Measurements from ENCODE around the gene LAS1L.
"Not testable (repeated sequence)": the region's sequence is repeated elsewhere in the genome, so short reads cannot be mapped to it uniquely, and the experiment has no call there.

Gene LAS1L

GRCh38 chrX:65534450-65535292, at the start of gene LAS1L:
Gene LAS1L, minus strand, starts transcription at chrX:65534787. Its CDS starts 72 bp downstream, at chrX:65534715.
- DNase-seq: peak; percentile 91

DNA sequence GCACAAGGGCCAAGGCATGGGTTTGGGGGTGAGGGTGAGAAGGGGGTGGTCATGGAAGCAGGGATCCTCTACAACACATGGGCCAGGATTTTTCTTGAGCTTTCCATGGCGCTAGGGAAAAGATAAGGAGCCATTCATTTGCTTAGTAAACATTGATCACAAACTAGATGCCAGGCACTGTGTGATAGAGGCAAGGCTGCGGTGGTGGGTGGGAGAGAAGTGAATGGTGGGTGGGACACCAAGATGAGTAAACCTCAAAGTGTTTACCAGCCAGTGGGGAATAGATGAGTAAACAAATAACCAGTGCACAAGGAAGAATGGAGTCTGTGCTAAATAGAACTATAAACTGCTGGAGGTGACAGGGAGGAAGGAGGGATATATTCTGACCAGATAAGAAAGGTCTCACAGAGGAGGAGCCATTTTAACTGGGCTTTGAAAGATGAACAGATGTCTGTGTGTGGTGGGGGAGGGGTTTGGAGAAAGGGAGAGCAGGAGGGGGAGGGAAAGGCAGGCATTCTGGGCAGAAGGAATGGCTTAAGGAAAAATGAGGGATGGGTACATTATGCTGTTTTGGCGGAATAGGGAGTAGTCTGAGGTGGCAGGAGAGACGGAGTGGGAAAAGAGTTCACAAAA, 48.0 kb upstream of the LAS1L start:
- DNase-seq: peak; percentile 11

DNA sequence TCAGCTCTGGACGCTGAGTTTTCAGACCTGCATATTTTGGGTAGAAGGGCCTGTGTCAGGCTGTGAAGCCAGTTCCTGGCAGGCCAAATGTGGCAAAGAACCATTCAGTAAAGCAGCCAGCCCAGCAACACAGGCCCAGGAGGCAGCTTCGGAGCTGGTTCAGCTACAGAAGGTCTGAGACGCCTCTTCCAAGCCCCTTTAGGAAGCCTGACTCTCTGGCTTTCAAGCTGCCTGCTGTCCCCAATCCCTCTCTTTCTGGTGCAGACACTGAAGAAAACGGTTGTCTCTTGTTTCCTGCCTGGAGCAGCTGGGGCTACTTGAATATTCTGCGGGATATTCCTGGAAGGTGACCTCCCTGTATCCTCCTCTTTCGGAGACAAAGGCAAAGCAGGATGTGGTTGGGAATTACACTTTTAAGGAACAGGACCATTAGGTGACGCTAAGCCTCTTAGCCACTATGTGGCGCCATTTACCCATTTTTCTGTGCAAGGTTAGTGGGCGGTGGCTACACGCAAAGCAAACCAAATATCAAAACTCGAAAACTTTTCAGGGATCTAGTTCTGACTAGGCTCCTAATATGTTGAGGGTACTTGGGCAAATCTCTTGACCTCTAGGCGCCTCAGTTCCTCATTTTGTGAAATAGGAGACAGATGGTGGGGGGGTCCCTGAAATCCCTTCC, 47.2 kb upstream of the LAS1L start:
- DNase-seq: peak; percentile 51

GRCh38 chrX:65578346-65578745, 43.8 kb upstream of the LAS1L start:
- DNase-seq: no peak

DNA sequence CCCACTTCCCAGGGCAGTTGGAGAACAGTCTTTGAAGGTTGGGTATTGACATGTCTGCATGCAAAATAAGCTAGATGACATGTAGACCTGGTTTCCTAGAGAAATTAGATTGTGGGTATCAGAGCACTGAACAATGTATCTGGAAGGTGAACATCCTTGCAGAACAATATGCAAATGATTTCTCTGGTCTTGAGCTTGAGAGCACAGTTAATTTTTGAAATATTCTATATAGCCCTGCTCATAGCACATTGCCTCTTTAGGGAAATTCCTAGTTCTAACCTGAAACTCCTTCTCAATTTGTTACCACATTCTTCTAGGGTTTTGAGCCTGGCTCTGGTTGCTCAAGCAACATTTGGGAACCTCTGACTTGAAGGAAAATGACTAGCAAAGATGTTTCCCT, 41.6 kb upstream of the LAS1L start:
- DNase-seq: no peak

- DNase-seq: no peak
Measured at GRCh38 chrX:65575022-65575421, 40.4 kb upstream of the LAS1L start.

GRCh38 chrX:65574356-65574755, 39.8 kb upstream of the LAS1L start:
- no peak for DNase-seq

DNA sequence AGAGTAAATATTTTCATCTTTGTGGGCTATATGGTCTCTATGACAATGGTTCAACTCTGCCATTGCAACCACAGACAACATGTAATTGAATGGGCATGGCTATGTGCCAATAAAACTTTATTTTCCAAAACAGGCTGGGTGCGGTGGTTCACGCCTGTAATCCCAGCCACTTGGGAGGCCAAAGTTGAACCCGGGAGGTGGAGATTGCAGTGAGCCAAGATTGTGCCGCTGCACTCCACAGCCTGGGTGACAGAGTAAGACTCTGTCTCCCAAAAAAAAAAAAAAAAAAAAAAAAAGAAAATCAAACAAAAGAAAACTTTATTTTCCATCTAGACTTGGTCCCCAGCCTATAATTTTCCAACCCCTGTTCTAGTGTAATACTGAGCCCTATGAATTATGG, 38.4 kb upstream of the LAS1L start:
- no peak for DNase-seq

DNA sequence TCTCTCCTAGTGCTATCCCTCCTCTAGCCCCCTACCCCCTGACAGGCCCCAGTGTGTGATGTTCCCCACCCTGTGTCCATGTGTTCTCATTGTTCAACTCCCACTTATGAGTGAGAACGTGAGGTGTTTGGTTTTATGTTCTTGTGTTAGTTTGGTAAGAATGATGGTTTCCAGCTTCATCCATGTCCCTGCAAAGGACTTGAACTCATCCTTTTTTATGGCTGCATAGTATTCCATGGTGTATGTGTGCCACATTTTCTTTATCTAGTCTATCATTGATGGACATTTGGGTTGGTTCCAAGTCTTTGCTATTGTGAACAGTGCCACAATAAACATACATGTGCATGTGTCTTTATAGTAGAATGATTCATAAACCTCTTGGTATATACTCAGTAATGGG, 28.3 kb upstream of the LAS1L start:
- DNase-seq: not testable (repeated sequence)

GRCh38 chrX:65551489-65552339, 17.1 kb upstream of the LAS1L start:
- no peak for DNase-seq

DNA sequence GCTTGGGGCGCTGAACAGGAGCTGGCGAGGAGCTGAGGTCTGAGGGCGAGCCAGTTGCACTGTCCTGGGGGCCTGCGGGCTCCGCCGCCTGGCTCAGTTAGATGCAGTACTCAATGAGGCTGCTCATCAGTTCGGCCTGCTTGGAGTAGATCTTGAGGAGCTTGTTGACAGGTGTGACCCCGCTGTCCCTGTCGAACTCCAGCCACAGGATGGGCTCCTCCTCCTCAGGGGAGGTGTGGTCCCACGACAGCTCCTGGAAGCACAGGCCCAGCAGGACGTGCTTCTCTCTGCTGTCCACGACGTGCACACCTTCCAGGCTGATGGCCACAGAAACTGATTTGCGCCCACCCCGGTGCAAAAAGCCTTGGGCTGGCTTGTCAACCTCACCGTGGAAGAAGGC, 16.5 kb upstream of the LAS1L start:
- DNase-seq: no peak

- DNase-seq: no peak
Measured at GRCh38 chrX:65545456-65545855, 10.9 kb upstream of the LAS1L start.

GRCh38 chrX:65537229-65537628, 2.6 kb upstream of the LAS1L start:
- DNase-seq: no peak

GRCh38 chrX:65536291-65536690, 1.7 kb upstream of the LAS1L start:
- no peak for DNase-seq

GRCh38 chrX:65532016-65532415, 2.6 kb downstream of the LAS1L start:
- no peak for DNase-seq

GRCh38 chrX:65528705-65529340, 5.8 kb downstream of the LAS1L start:
- DNase-seq: peak; percentile 55

DNA sequence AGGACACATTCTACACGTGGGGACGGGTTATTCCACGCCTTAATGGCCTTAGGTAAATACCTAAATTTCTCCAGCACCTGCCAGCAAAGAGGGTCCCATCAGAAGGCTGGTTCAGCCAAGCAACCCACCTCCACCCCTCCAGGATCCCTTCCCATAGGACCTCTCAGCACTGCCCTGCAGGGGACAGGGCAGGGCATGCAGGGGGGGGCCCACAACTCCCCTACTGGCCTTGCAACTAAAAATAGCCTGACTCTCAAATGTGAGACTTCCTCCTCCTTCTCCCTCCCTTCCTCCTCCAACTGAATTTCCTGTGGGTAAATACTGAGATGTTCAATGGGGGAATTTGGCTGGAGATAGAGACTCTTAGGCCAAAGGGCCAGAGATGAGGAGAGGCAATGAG, 6.3 kb downstream of the LAS1L start:
- no peak for DNase-seq

- no peak for DNase-seq
Measured at GRCh38 chrX:65524139-65524538, 10.4 kb downstream of the LAS1L start.

DNA sequence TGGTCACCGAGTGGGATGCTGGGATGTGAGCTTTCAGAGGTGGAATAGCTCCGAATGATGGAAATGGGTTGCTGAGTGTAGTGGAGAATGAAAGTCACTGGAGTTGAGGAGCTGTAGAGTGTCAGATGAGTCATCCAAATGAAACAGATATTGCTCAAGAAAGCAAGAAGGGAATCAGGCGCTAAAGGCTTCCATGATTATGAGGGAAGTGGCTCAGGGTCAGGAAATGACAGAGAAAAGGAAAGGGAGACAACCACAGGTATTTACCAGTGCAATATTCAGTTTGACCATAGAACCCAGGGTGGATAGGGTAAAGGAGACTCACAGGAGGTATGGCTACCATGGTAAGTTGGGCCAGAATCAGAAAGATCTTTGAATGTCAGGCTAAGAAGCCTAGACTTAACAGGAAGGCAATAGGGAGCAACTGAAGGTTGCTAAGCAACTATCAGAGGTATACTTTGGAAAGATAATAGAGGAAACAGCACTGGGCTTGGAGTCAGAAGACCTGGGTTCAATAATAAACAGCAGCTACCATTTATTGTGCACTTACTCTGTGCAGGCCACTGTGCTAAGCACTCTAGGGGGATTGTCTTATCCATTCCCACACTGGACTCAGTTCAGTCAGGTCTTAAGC, 11.7 kb downstream of the LAS1L start:
- no peak for DNase-seq

- DNase-seq: not testable (repeated sequence)
Measured at GRCh38 chrX:65519530-65519929, 15.1 kb downstream of the LAS1L start.

DNA sequence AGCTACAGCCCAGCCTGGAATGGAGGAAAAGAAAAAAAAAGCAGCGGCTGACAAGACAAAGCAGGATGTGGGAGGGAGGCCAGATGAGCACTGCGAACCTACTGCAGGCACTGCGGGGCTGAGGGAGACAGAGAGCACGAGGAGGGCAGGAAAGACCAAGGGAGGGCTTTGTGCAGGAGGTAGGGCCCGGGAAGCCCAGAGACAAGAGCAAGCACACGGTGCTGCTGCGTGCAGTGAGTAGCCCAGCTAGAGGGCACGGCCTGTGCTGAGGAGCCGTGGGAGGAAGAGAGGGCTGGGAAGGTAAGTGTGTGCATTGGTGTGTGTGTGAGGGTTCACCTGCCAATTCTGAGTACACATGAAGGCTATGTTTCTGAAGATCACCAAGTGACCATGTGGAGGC, 15.6 kb downstream of the LAS1L start:
- DNase-seq: not testable (repeated sequence)

GRCh38 chrX:65517923-65518322, 16.7 kb downstream of the LAS1L start:
- no peak for DNase-seq

Measured in activated naive CD4-positive, alpha-beta T cell treated with Interleukin-2 at 50 U/mL for 16 hours (primary cell).